ENCODE measurements around the gene CNTN4. TPM values are rescaled to one million over a fixed set of nuclear protein-coding genes. Genes with fewer than 3 reads are reported as not detected.

Gene CNTN4
- total RNA-seq, 1 experiment from 2014 or later: 1.6 TPM

DNA sequence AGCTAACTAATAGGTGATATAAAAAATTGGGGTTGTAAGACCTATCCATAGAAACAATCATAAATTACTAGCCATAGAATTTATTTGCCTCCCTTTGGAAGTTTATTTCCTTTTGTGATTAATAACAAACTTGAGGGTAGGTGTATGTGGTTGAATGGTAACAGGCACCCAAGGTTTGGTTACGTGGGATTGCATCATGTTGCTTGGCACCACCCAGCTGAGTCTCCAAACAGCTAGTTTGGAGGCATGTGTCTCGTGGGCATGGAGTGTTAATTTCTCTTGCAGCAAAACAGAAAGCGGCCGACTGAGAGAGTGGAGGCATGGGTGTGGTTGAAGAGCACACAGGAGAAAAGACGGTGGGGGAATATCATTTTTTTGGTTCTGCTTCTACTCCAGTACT, 441.4 kb downstream of the CNTN4 start:
- no peaks in the 10 kb centered on the region for H3K27me3 ChIP-seq (ENCODE audit: insufficient read depth, low read length)
- no peak overlapping the region for H4K91ac ChIP-seq (ENCODE audit: insufficient read length, low read depth, low read length)
- H3K27ac ChIP-seq (ENCODE audit: insufficient read length, low read depth, low read length): no peak overlapping the region
- H3K23me2 ChIP-seq (ENCODE audit: insufficient read length, low read depth, low read length, poor library complexity, severe bottlenecking): no peaks in the 10 kb centered on the region
- H3K9me3 Mint-ChIP-seq: no peaks in the 10 kb centered on the region
- H3K23ac ChIP-seq (ENCODE audit: insufficient read length, low read depth, low read length): no peak overlapping the region
- no peaks in the 10 kb centered on the region for H3K27me3 Mint-ChIP-seq (ENCODE audit: low read depth)
- no peak overlapping the region for H3K4ac ChIP-seq (ENCODE audit: low read depth, low read length)
- H2BK120ac ChIP-seq (ENCODE audit: low read depth, low read length, poor library complexity, severe bottlenecking): no peak overlapping the region
- no peaks in the 10 kb centered on the region for H3K79me1 ChIP-seq (ENCODE audit: insufficient read depth, low read depth, low read length, poor library complexity, severe bottlenecking)
- H3T11ph ChIP-seq (ENCODE audit: low read length): no peak overlapping the region
- H3K14ac ChIP-seq (ENCODE audit: insufficient read depth, low read length): no peak overlapping the region
- no peak overlapping the region for H2AFZ ChIP-seq (ENCODE audit: low read length)
- H3K4me2 ChIP-seq (ENCODE audit: insufficient read depth, insufficient read length, low read length): no peak overlapping the region
- no peak overlapping the region for H4K8ac ChIP-seq (replicated peaks; ENCODE audit: insufficient read length, low read depth, low read length)
- no peaks in the 10 kb centered on the region for H3K79me2 ChIP-seq (ENCODE audit: insufficient read depth, low read length)
- no peak overlapping the region for H4K5ac ChIP-seq (ENCODE audit: insufficient read length, low read depth, low read length)
- no peak overlapping the region for H2BK15ac ChIP-seq (ENCODE audit: low read depth, low read length)
- H2BK5ac ChIP-seq (ENCODE audit: insufficient read length, low read length): no peak overlapping the region
- H3K9me3 ChIP-seq (ENCODE audit: control insufficient read depth, low read depth, low read length): no peaks in the 10 kb centered on the region
- no peak for DNase-seq
- H3K4me1 Mint-ChIP-seq: no peaks in the 10 kb centered on the region
- no peak overlapping the region for H3K9ac ChIP-seq (ENCODE audit: extremely low read depth, insufficient read length, low read length)
- H3K36me3 Mint-ChIP-seq (ENCODE audit: insufficient read depth in 1 of 3, low read depth in 3 of 3): no peaks in the 10 kb centered on the region
- H2AK5ac ChIP-seq (ENCODE audit: insufficient read length, low read length): no peak overlapping the region
- no peak overlapping the region for H2BK12ac ChIP-seq (ENCODE audit: insufficient read length, low read depth, low read length)
- peak overlapping the region; percentile 62 to 65 (median 62); a peak in 3 of 7 replicates for H3K27ac Mint-ChIP-seq
- H4K20me1 ChIP-seq (ENCODE audit: control insufficient read depth, insufficient read depth, insufficient read length): no peaks in the 10 kb centered on the region
- no CpG with 5 or more reads among the region's 5 CpGs for WGBS (ENCODE audit: extremely low coverage, insufficient read length, low lambda C conversion rate)
- TF ChIP-seq, protein P1, sequence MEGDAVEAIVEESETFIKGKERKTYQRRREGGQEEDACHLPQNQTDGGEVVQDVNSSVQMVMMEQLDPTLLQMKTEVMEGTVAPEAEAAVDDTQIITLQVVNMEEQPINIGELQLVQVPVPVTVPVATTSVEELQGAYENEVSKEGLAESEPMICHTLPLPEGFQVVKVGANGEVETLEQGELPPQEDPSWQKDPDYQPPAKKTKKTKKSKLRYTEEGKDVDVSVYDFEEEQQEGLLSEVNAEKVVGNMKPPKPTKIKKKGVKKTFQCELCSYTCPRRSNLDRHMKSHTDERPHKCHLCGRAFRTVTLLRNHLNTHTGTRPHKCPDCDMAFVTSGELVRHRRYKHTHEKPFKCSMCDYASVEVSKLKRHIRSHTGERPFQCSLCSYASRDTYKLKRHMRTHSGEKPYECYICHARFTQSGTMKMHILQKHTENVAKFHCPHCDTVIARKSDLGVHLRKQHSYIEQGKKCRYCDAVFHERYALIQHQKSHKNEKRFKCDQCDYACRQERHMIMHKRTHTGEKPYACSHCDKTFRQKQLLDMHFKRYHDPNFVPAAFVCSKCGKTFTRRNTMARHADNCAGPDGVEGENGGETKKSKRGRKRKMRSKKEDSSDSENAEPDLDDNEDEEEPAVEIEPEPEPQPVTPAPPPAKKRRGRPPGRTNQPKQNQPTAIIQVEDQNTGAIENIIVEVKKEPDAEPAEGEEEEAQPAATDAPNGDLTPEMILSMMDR (conservative IDR thresholded peaks at IDR 0.05): no peak
- no peak overlapping the region for H3K18ac ChIP-seq (ENCODE audit: insufficient read length, low read depth, low read length)
- H3K4me3 Mint-ChIP-seq: no peak overlapping the region
- no peaks in the 10 kb centered on the region for H3K4me1 ChIP-seq (ENCODE audit: insufficient read depth, low read length)
- no peak overlapping the region for H2BK20ac ChIP-seq (ENCODE audit: low read depth, low read length, poor library complexity, severe bottlenecking)
- no peak overlapping the region for H3K56ac ChIP-seq (ENCODE audit: insufficient read length, low read depth, low read length)

Measured in H9 (cell line).